Measurements from ENCODE around the gene SPTB. TPM values are rescaled to one million over a fixed set of nuclear protein-coding genes. Genes with fewer than 3 reads are reported as not detected.

The SPTB gene
- polyA plus RNA-seq, 1 donor (not counting 4 experiments of a cell fraction or from before 2014, with no cell fraction given) = not detected

DNA sequence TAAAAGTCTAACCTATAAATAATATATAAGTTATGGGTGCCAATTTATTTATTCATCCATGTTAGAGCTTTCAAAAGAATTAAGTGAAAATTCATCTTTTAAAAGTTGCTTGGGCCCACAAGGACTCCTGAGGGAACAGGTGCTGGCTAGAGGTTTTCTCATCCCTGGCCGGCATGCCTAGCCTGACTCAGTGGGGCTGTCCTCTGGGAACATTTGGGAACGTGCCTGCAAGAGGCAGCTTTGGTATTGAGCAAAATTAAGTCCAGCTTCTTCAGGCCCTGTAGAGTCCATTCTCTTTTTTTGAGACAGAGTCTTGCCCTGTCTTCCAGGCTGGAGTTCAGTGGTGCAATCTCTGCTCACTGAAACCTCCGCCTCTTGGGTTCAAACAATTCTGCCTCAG is 44.7 kb downstream of the SPTB start:
- FAIRE-seq = no peak
- dilution Hi-C loops (cut with MboI; ENCODE audit: extremely low pct_ligation_motif_present, low sequenced_read_pairs) = no loop called here
- Histone ChIP-seq H3K9ac (ENCODE audit: control insufficient read depth, extremely low read depth, insufficient read depth, low read length) (no peak overlapping the region), H4K20me1 (ENCODE audit: control insufficient read depth, extremely low read depth, insufficient read depth, low read length) (no peaks in the 10 kb centered on the region), H3K27ac (ENCODE audit: control insufficient read depth, insufficient read depth, low read length) (no peak overlapping the region), H3K4me1 (ENCODE audit: control insufficient read depth, extremely low read depth, insufficient read depth, low read length) (peaks cover 2% of the 10 kb centered on the region), H3K4me2 (ENCODE audit: control insufficient read depth, extremely low read depth, insufficient read depth, low read depth, low read length) (no peak overlapping the region), H3K79me2 (ENCODE audit: control insufficient read depth, insufficient read depth, low read length) (no peaks in the 10 kb centered on the region), H3K4me3 (ENCODE audit: control insufficient read depth in 2 of 3, extremely low read depth in 1 of 3, insufficient read depth in 2 of 3, low read depth in 1 of 3, low read length in 3 of 3) (no peak overlapping the region), H3K9me1 (ENCODE audit: control insufficient read depth, extremely low read depth, insufficient read depth, low read length) (no peaks in the 10 kb centered on the region), H3K27me3 (ENCODE audit: control insufficient read depth, extremely low read depth, insufficient read depth, low read length) (no peaks in the 10 kb centered on the region), H3K36me3 (ENCODE audit: control insufficient read depth in 2 of 2, extremely low read depth in 1 of 2, insufficient read depth in 2 of 2, low read length in 2 of 2) (no peaks in the 10 kb centered on the region), H3K9me3 (ENCODE audit: control insufficient read depth, low read depth, low read length) (no peaks in the 10 kb centered on the region), H2AFZ (ENCODE audit: control insufficient read depth, low read length) (no peak overlapping the region)
- DNase-seq (ENCODE audit: low read depth, low spot score) = no peak
- no peak for TF ChIP-seq EZH2 (IDR thresholded peaks at IDR 0.05; ENCODE audit: low read length)
- TF ChIP-seq, protein P1, sequence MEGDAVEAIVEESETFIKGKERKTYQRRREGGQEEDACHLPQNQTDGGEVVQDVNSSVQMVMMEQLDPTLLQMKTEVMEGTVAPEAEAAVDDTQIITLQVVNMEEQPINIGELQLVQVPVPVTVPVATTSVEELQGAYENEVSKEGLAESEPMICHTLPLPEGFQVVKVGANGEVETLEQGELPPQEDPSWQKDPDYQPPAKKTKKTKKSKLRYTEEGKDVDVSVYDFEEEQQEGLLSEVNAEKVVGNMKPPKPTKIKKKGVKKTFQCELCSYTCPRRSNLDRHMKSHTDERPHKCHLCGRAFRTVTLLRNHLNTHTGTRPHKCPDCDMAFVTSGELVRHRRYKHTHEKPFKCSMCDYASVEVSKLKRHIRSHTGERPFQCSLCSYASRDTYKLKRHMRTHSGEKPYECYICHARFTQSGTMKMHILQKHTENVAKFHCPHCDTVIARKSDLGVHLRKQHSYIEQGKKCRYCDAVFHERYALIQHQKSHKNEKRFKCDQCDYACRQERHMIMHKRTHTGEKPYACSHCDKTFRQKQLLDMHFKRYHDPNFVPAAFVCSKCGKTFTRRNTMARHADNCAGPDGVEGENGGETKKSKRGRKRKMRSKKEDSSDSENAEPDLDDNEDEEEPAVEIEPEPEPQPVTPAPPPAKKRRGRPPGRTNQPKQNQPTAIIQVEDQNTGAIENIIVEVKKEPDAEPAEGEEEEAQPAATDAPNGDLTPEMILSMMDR (optimal IDR thresholded peaks at IDR 0.05 in 1 of 3, IDR thresholded peaks at IDR 0.05 in 1 of 3, conservative IDR thresholded peaks at IDR 0.05 in 1 of 3; ENCODE audit: extremely low read depth in 1 of 3, insufficient read depth in 2 of 3, low read length in 3 of 3) = no peak

DNA sequence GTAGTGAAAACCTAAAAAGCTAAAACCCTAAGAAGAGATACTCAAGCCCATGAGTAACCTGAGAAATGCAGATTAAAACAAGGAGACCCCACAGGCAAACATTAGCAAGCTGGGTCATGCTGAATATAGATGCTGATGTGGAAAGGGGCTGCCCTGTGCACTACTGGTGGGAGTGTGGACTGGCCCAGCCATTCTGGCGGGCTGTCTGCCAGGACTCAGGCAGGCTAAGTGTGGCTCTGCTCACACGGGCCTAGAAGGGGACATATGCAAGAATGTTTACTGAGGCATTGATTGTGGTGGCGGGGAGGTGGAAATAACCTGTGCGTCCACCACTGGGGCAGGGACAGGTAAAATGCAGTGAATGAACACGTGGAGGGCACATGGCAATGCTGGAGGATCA is 48.3 kb downstream of the SPTB start:
- Histone ChIP-seq H2AFZ (ENCODE audit: control insufficient read depth, low read length) (no peak overlapping the region), H3K27me3 (ENCODE audit: control insufficient read depth, extremely low read depth, insufficient read depth, low read length) (peaks cover 5% of the 10 kb centered on the region), H3K9me1 (ENCODE audit: control insufficient read depth, extremely low read depth, insufficient read depth, low read length) (no peaks in the 10 kb centered on the region), H3K79me2 (ENCODE audit: control insufficient read depth, insufficient read depth, low read length) (no peaks in the 10 kb centered on the region), H3K4me1 (ENCODE audit: control insufficient read depth, extremely low read depth, insufficient read depth, low read length) (peaks cover 3% of the 10 kb centered on the region), H3K36me3 (ENCODE audit: control insufficient read depth in 2 of 2, extremely low read depth in 1 of 2, insufficient read depth in 2 of 2, low read length in 2 of 2) (no peaks in the 10 kb centered on the region), H3K9ac (ENCODE audit: control insufficient read depth, extremely low read depth, insufficient read depth, low read length) (no peak overlapping the region), H3K4me2 (ENCODE audit: control insufficient read depth, extremely low read depth, insufficient read depth, low read depth, low read length) (no peak overlapping the region), H3K27ac (ENCODE audit: control insufficient read depth, insufficient read depth, low read length) (no peak overlapping the region), H4K20me1 (ENCODE audit: control insufficient read depth, extremely low read depth, insufficient read depth, low read length) (no peaks in the 10 kb centered on the region), H3K9me3 (ENCODE audit: control insufficient read depth, low read depth, low read length) (no peaks in the 10 kb centered on the region), H3K4me3 (ENCODE audit: control insufficient read depth in 2 of 3, extremely low read depth in 1 of 3, insufficient read depth in 2 of 3, low read depth in 1 of 3, low read length in 3 of 3) (no peak overlapping the region)
- dilution Hi-C loops (cut with MboI; ENCODE audit: extremely low pct_ligation_motif_present, low sequenced_read_pairs) = no loop called here
- no peak for FAIRE-seq
- TF ChIP-seq, protein P1 (optimal IDR thresholded peaks at IDR 0.05 in 1 of 3, IDR thresholded peaks at IDR 0.05 in 1 of 3, conservative IDR thresholded peaks at IDR 0.05 in 1 of 3; ENCODE audit: extremely low read depth in 1 of 3, insufficient read depth in 2 of 3, low read length in 3 of 3) = no peak
- no peak for TF ChIP-seq EZH2 (IDR thresholded peaks at IDR 0.05; ENCODE audit: low read length)
- no peak for DNase-seq (ENCODE audit: low read depth, low spot score)

Data from keratinocyte (primary cell).